HG03025 (cell line): ENCODE results near the gene PLXNA4.

Experiments
- ATAC-seq: cut with Tn5 transposase; IDR thresholded peaks from one replicate; pipeline ENCODE4 v1.9.1; 2021; ENCODE audit warnings: mild to moderate bottlenecking, moderate library complexity; ENCODE audit not compliant: unreplicated experiment, low FRiP score

The PLXNA4 gene

DNA sequence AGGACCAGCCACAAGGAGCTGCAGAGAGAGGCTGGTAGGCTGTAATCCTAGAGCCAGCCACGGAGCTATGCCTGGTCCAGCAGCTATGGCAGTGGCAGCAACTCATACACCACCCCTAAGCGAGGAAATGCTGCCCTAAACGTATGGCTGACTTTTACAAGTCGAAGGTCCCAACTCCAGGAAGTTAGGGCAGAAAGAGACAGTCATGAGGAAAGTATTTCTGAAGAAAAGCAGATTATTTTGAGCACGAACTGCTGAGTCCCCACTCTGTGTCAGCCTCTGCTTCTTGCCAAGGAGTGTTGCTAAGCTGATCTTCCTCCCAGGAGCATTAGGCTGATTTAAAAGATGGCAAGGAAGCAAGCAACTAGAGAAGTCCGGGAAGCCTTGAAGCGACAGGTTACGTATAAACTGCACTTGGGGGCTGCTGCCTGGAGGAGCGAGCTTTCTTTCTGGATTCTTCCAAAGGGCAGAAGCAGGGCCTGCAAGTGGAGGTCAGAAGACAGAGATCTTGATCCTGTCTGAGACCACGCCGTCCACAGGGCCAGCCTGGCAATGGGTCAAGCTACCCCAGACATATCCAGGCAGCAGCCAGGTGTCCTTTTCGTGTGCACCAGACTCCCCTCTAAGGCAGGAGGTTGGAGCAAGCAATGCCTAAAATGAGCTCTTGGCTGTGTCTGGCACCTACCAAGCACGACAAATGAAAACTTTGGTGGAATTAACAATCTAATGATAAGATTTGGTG lies 39.4 kb downstream of the PLXNA4 start:
- ATAC-seq = no peak

- ATAC-seq = no peak
These were observed 42.4 kb downstream of the PLXNA4 start for GRCh38 chr7:132533916-132534315.

GRCh38 chr7:132532281-132532680 lies 44.0 kb downstream of the PLXNA4 start:
- no peak for ATAC-seq

GRCh38 chr7:132531562-132531961 lies 44.7 kb downstream of the PLXNA4 start:
- no peak for ATAC-seq

GRCh38 chr7:132528695-132529094 lies 47.6 kb downstream of the PLXNA4 start:
- no peak for ATAC-seq

- ATAC-seq = no peak
These were observed 48.5 kb downstream of the PLXNA4 start for GRCh38 chr7:132527467-132528410.

DNA sequence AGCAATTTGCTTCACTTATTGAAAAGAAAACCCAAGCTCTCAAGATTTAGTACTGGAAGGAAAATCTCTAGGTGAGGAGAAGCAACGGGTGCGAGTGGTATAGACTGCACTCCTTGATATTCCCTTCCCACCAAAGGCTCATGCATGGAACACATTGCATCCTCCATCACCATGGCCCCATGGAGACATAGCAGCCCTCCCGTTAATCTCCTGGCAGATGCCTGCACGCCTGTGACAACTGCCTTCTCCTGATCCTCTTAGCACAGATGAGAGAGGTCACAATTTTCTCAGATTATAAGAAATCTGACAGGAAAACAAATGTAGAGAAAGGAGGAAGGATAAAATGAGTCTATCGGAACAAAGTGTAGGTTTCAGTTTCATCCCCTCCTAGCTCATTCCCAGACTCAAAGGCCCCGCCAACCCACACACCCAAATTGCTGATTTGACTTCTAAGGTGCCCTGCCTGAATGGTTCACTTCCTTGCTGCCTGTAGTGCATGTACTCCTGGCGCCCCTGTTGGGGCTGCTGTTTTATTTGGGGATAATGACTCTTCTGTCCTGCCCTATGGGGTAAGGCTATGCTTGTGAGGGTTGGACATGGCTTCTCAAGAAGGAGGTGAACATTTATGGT lies 50.0 kb downstream of the PLXNA4 start:
- ATAC-seq = no peak

DNA sequence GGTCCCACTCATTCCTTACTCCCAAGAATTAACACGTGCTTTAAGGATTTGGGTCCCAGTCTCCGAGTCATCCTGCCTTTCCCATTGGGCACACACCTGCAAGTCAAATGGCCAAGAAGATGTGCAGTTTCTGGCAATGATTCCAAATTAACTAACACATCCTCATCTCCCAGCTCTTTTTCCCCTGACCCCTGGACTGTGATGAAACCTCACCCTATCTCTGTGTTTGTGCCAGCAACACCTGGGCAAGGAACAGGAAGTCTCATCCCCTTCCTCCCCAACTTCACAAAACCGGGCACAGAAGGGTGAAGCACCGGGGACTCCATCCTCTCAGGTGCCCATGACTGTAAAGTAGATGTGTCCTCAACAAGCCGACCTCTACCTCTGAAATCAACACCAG lies 54.8 kb downstream of the PLXNA4 start:
- ATAC-seq = no peak

GRCh38 chr7:132520591-132521280 lies 55.5 kb downstream of the PLXNA4 start:
- ATAC-seq = no peak

DNA sequence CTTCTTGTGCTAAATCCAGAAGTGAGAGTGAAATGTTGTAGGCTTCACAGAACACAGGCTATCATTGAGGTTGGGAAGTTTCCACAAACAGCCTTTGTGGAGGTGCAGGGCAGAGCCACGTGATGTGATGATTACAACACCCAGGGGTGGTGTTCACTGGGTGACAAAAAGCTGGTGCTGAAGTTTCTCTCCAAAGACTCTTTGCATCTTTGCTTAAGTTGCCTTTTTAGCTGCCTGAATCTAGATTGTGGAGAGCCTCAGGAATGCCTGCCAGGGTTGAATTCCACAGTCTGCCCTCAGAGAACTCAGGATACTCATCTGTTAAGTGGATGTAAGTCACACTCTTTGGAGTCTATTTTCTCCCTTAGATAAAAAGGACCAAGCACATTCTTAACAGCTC lies 56.3 kb downstream of the PLXNA4 start:
- ATAC-seq = no peak

- ATAC-seq = no peak
These were observed 57.5 kb downstream of the PLXNA4 start for GRCh38 chr7:132518839-132519173.

DNA sequence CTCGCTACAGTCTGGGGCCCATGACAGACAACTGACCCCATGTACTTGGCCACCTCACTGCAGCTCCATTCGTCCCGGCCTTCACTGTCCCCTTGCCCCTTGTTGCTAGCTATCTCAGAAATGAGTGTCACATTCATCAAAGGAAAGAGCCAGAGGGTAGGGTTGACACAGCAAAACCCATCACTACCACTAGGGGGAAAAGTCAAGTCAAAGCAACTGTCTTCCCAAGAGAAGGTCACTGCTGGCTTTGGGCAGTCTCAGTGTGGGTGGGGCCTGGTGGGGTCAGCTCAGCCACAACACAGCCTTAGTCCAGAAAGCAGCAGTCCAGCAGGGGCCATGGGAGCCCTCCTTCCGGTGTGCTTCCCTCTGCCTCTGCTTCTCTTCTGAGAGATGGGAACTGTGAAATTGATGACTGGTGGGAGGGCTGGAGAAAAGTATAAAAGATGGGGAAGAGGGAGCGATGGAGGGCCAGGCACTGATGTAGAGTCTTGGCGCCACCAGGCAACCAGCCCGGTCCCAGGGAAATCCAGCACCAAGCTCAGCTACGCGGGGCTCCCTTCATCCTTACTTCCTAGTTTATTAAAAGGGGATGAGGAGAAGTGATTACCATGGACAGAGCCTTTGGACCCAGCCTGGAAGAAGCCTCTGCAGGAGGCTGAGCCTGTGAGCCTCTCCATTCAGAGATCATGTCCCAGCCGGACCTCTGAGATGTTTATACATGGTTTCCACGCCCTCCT lies 58.0 kb downstream of the PLXNA4 start:
- no peak for ATAC-seq

DNA sequence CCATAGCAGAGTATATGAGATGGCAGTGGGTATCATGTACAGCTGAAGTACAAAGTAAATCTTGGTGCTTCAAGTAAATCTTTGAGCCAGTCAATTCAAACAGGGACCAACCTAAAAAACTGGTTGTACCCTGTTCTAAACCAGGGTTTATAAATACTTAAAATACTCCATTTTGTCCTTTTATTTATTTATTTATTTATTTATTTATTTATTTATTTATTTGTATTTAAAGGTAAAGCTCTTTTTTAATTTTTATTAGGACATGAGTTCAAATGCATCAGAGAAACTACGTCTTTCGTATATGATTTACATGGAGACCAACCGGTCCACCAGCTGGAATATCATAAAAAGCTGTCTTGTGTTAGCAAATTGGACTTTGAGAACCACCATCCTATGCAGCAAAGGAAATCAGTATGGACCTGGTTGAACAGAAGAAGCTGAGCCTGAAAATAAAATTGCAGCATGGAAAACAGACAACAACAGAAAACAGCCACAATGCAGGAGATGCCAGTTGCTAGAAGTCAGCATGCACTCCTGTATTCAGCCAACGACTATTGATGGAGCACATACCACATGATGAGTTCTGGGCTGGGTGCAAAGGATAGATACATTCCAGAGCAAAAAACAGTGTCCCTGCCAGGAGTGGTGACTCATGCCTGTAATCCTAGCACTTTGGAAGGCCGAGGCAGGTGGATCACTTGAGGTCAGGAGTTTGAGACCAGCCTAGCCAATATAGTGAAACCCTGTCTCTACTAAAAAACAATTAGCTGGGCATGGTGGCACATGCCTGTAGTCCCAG lies 60.0 kb downstream of the PLXNA4 start:
- no peak for ATAC-seq

- ATAC-seq = no peak
These were observed 61.1 kb downstream of the PLXNA4 start for GRCh38 chr7:132515181-132515580.

DNA sequence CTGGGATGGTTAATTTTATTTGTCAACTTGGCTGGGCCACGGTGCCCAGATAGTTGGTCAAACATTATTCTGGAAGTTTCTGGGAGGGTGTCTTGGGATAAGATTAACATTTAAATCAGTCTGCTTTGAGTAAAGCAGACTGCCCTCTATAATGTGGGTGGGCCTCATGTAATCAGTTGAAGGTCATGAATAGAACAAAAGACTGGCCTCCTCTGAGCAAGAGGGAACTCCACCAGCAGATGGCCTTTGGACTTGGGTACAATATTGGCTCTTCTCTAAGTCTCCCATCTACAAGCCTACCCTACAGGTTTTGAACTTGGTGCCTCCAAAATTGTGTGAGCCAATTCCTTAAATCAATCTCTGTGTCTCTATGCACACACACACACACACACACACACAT lies 61.8 kb downstream of the PLXNA4 start:
- ATAC-seq = no peak

GRCh38 chr7:132511921-132512320 lies 64.3 kb downstream of the PLXNA4 start:
- no peak for ATAC-seq

GRCh38 chr7:132511387-132511786 lies 64.9 kb downstream of the PLXNA4 start:
- no peak for ATAC-seq

GRCh38 chr7:132509643-132510042 lies 66.6 kb downstream of the PLXNA4 start:
- no peak for ATAC-seq

GRCh38 chr7:132508724-132509353 lies 67.4 kb downstream of the PLXNA4 start:
- ATAC-seq = no peak
